ENCODE data around the gene ZBTB12.
"Not testable (repeated sequence)": the region's sequence is repeated elsewhere in the genome, so short reads cannot be mapped to it uniquely, and the experiment has no call there.

ZBTB12 gene

GRCh38 chr6:31879901-31880300 lies 22.0 kb downstream of the ZBTB12 start:
- no peak for DNase-seq
- no peak for TF ChIP-seq GATA1 (IDR thresholded peaks at IDR 0.05; ENCODE audit: low read depth, low read length)
- TF ChIP-seq POLR2A (IDR thresholded peaks at IDR 0.05; ENCODE audit: low read length) = no peak

GRCh38 chr6:31879143-31879542 lies 22.7 kb downstream of the ZBTB12 start:
- DNase-seq = no peak
- TF ChIP-seq POLR2A (IDR thresholded peaks at IDR 0.05; ENCODE audit: low read length) (no peak), GATA1 (IDR thresholded peaks at IDR 0.05; ENCODE audit: low read depth, low read length) (no peak)

GRCh38 chr6:31878726-31879125 lies 23.2 kb downstream of the ZBTB12 start, which contains the start of gene SLC44A4:
SLC44A4 (minus strand) TSS chr6:31878997; CDS start chr6:31878980, 17 bp downstream.
- TF ChIP-seq GATA1 (IDR thresholded peaks at IDR 0.05; ENCODE audit: low read depth, low read length) = no peak
- no peak for TF ChIP-seq POLR2A (IDR thresholded peaks at IDR 0.05; ENCODE audit: low read length)
- no peak for DNase-seq

GRCh38 chr6:31878222-31878621 lies 23.7 kb downstream of the ZBTB12 start:
- no peak for DNase-seq
- no peak for TF ChIP-seq GATA1 (IDR thresholded peaks at IDR 0.05; ENCODE audit: low read depth, low read length)
- TF ChIP-seq POLR2A (IDR thresholded peaks at IDR 0.05; ENCODE audit: low read length) = no peak

GRCh38 chr6:31877651-31878161 lies 24.2 kb downstream of the ZBTB12 start:
- TF ChIP-seq GATA1 (IDR thresholded peaks at IDR 0.05; ENCODE audit: low read depth, low read length) (no peak), POLR2A (IDR thresholded peaks at IDR 0.05; ENCODE audit: low read length) (no peak)
- DNase-seq = no peak

- no peak for TF ChIP-seq POLR2A (IDR thresholded peaks at IDR 0.05; ENCODE audit: low read length)
- TF ChIP-seq GATA1 (IDR thresholded peaks at IDR 0.05; ENCODE audit: low read depth, low read length) = no peak
- DNase-seq = no peak
Measured at GRCh38 chr6:31877125-31877650, 24.7 kb downstream of the ZBTB12 start.

- TF ChIP-seq GATA1 (IDR thresholded peaks at IDR 0.05; ENCODE audit: low read depth, low read length) (no peak), POLR2A (IDR thresholded peaks at IDR 0.05; ENCODE audit: low read length) (no peak)
- no peak for DNase-seq
Measured at GRCh38 chr6:31876357-31876756, 25.5 kb downstream of the ZBTB12 start.

- TF ChIP-seq POLR2A (IDR thresholded peaks at IDR 0.05; ENCODE audit: low read length) (no peak), GATA1 (IDR thresholded peaks at IDR 0.05; ENCODE audit: low read depth, low read length) (no peak)
- no peak for DNase-seq
Measured at GRCh38 chr6:31875877-31876276, 26.0 kb downstream of the ZBTB12 start.

GRCh38 chr6:31874836-31875572 lies 26.9 kb downstream of the ZBTB12 start:
- TF ChIP-seq GATA1 (IDR thresholded peaks at IDR 0.05; ENCODE audit: low read depth, low read length) = no peak
- no peak for TF ChIP-seq POLR2A (IDR thresholded peaks at IDR 0.05; ENCODE audit: low read length)
- peak in 1 of 2 experiments; percentile 24 for DNase-seq

GRCh38 chr6:31874084-31874670 lies 27.7 kb downstream of the ZBTB12 start:
- TF ChIP-seq GATA1 (IDR thresholded peaks at IDR 0.05; ENCODE audit: low read depth, low read length) (no peak), POLR2A (IDR thresholded peaks at IDR 0.05; ENCODE audit: low read length) (no peak)
- no peak for DNase-seq

GRCh38 chr6:31871046-31871659 lies 30.7 kb downstream of the ZBTB12 start:
- no peak for DNase-seq
- no peak for TF ChIP-seq POLR2A (IDR thresholded peaks at IDR 0.05; ENCODE audit: low read length)
- TF ChIP-seq GATA1 (IDR thresholded peaks at IDR 0.05; ENCODE audit: low read depth, low read length) = no peak

- DNase-seq = no peak
Measured at GRCh38 chr6:31870385-31870921, 31.4 kb downstream of the ZBTB12 start.

GRCh38 chr6:31869343-31869742 lies 32.5 kb downstream of the ZBTB12 start:
- TF ChIP-seq GATA1 (IDR thresholded peaks at IDR 0.05; ENCODE audit: low read depth, low read length) (no peak), POLR2A (IDR thresholded peaks at IDR 0.05; ENCODE audit: low read length) (no peak)
- no peak for DNase-seq

More at GRCh38 chr6:31870385-31870921, 31.4 kb downstream of the ZBTB12 start:
- TF ChIP-seq POLR2A (IDR thresholded peaks at IDR 0.05; ENCODE audit: low read length) = no peak
- TF ChIP-seq GATA1 (IDR thresholded peaks at IDR 0.05; ENCODE audit: low read depth, low read length) = no peak

GRCh38 chr6:31868658-31868971 lies 33.3 kb downstream of the ZBTB12 start:
- DNase-seq = not testable (repeated sequence)
